HG02840 (cell line): Measurements from ENCODE around the gene C1QTNF6.
"Not testable (repeated sequence)": the region's sequence is repeated elsewhere in the genome, so short reads cannot be mapped to it uniquely, and the experiment has no call there.

Source experiments
- ATAC-seq: cut with Tn5 transposase; IDR thresholded peaks from one replicate; pipeline ENCODE4 v1.9.1; 2021; ENCODE audit warnings: mild to moderate bottlenecking, moderate library complexity, moderate number of reproducible peaks; ENCODE audit not compliant: unreplicated experiment, low FRiP score

Gene C1QTNF6

GRCh38 chr22:37179126-37179470 lies 8.9 kb downstream of the C1QTNF6 start:
- ATAC-seq, result no peak

DNA sequence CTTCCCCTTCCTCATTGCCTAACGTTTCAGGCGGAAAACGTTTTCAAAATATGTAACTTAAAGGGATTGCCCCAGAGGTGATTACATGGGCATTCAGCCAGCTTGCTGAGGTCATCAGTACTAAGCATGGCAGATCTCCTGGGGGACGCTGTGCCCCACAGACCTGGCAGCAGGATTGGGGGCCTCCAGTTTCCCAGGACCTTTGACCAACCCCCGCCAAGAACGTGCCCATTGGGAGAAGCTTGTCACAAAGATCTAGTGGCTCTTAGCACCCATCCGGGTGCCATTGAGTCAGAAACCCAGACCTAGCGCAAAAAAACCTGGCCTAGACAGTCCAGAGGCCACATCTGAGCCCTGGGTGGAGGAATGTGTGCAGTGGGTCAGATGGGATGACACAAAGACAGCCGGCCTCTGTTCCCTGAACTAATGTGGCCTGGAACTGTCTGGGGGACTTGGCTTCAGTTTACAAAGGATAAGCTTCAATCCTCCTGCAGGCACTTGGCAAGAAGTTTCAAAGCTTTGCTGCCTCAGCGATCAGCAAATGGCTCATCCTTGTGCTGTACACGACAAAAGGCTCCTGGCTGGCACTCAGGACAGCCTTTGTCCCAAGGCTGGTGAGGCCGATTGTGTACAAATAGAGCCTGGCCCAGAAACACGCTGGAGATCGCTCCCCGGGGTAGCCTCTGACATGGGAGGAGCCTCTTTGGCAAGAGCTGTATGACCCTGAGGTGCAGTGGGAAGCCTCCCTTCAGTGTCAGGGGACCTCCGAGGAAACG lies 9.5 kb downstream of the C1QTNF6 start:
- ATAC-seq, result no peak

GRCh38 chr22:37177755-37178154 lies 10.3 kb downstream of the C1QTNF6 start:
- no peak for ATAC-seq

DNA sequence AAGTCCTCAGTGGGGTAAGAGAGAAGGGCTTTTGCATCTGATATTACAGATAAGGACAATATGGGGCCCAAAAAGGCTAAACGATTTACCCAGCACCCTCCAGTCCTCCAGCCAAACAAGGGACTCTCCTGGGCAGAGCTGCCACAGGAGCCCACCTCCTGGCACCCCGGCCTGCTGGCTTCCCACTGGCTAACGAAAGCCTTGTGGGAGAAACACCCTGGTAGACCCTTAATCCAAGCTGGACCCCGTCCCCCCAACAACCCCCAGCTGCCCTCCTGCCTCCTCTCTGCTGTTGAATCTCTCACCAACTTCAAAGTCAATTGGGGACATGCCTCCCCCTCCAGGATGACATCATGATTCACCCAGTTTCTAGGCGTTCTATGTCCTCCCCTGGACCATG lies 10.8 kb downstream of the C1QTNF6 start:
- no peak for ATAC-seq

GRCh38 chr22:37176464-37177061 lies 11.5 kb downstream of the C1QTNF6 start:
- ATAC-seq, result no peak

GRCh38 chr22:37175414-37176281 lies 12.4 kb downstream of the C1QTNF6 start:
- ATAC-seq, result no peak

DNA sequence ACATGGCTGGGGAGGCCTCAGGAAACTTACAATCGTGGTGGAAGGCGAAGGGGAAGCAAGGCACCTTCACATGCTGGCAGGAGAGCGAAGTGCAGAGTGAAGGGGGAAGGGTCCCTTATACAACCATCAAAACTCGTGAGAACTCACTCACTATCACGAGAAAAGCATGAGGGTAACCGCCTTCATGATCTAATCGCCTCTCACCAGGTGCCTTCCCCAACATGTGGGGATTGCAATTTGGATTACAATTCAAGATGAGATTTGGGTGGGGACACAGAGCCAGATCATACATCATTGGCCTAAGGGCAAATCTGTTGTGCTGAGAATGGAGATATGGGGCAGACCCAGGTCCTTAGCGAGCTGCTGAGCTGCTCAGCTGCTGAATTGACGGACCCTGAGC lies 13.1 kb downstream of the C1QTNF6 start:
- no peak for ATAC-seq

- no peak for ATAC-seq
Measured at GRCh38 chr22:37173709-37174108, 14.3 kb downstream of the C1QTNF6 start.

DNA sequence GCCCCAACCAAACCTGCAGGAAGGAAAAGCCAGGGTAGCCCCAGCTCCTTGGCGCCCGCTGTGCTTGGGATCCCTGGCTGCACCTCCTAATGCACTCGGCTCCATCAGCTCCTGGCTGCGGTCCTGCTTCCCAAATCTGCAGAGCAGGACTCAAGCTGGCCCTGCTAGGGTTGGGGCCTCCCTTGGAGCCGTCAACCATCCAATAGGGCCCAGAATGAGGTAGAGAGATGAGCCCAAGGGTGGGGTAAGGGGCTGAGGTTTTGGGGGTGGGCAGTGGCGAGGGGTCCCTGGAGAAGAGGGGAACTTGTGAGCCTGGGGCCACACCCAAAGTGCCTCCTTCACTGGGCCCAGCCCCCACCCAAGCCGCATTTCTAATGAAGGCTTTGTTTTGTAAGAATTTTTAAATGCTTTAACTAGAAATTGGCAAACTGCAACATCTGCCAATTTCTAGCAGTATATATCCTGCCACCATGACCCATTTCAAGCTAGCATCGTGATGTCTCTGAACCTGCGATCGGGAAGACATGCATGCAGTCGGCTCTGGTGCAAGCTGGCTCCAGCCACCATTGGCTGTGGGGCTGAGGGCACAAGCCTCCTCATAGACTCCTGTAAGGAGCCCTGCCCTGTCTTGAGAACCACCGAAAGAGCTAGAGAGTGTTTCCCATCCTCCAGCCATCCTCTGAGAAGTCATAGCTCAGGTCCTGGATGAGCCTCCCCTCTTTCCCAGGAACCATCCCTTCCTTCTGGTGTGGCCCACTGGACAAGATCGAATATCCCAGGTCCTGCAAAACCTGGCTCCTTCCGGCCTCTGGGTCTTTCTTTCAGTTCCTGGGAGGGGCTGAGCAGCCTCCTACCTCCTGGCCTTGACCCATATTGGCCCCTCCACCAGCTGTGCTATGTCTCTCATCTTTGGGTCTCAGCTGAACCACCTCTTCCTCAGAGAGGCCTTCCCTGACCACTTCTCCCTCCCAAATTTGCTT lies 15.5 kb downstream of the C1QTNF6 start:
- ATAC-seq, result no peak

DNA sequence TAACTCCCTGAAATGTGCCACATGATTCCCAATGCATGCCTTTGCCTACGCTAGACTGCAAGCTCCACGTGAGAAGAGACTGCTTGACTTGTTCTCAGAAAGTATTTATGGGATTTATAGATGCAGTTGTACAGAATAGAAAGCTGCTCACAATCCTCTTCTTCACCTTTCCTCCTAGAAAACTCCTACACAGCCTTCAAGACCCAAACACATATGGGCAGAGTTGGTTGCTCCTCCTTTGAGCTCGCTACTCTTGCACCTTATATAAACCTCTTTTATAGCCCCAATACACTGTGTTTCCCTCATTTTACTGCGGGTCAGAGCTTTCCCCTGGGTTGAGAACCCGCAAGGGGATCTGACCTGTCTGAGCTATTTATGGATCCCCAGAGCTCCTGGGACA lies 16.4 kb downstream of the C1QTNF6 start:
- no peak for ATAC-seq

GRCh38 chr22:37170689-37171405 lies 17.2 kb downstream of the C1QTNF6 start:
- not testable (repeated sequence) for ATAC-seq

GRCh38 chr22:37169947-37170688 lies 17.9 kb downstream of the C1QTNF6 start:
- no peak for ATAC-seq

GRCh38 chr22:37169406-37169805 lies 18.6 kb downstream of the C1QTNF6 start:
- ATAC-seq, result no peak

- ATAC-seq, result no peak
Measured at GRCh38 chr22:37167981-37168647, 19.9 kb downstream of the C1QTNF6 start.

- no peak for ATAC-seq
Measured at GRCh38 chr22:37167176-37167980, 20.7 kb downstream of the C1QTNF6 start.

DNA sequence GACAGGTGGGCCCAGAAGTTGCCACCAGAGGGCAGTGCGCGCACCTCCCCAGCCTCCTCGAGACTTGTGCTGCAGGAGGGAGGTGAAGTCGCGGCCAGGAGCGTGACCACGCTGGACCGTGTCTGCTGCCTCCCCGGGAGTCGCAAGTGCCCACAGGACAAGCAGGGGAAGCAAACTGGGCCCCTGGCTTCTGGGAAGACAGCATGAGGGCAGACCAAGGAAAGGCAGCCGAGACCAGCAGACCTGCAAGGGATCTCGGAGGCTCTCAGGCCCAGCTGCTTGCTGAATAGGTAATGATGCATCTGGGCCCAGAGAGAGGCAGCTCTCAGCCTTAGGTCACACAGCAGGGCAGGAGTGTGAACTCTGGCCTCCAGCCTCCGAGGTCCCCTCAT lies 21.4 kb downstream of the C1QTNF6 start:
- no peak for ATAC-seq

DNA sequence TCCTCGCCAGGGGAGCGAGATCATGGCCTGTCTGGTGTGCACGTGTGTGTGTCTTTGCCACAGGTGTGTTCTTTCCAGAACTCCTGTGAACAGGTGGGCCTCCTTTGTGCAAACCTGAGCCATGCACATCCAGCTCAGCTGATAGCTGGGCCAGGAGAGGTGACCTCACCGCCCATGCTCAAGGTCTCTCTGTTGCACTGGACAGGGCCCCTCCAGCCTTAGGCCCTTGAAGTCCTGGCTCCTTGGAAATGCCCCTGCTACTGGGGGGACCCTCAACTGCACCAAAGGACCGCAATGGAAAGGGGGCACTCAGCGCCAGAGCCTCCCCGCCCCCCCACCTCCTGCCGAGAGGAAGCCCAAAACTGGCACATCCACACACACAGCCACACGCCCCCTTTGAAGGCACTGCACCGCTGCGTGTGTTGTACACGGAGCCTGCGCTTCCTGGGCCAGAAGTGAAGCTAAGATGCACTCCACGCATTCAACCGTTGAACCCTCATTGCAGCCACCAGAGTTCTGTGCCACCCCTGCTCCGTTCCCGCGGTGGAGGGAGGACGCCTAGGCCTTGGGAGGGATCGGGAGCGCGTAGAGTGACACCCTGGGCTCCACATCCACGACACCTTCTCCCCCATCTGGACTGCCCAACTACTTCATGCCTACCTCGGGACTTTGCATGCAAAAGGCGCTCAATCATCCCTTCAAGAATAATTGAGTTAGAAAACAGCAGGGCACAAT lies 21.9 kb downstream of the C1QTNF6 start:
- no peak for ATAC-seq
